PC-9 (cell line): Measurements from ENCODE around the gene LCN6. TPM values are rescaled to one million over a fixed set of nuclear protein-coding genes. Genes with fewer than 3 reads are reported as not detected.

ENCODE experiments used
- BruUV-seq: library from RNA; stranded (reverse); fragments of 400-500 nt; replicated peaks from 2 replicates; lab custom pipeline; 2021; lab: Mats Ljungman, UMichigan
- CTCF ChIA-PET: fragments of 300-600 bp; sonication (Branson Sonifier 250); formaldehyde crosslinking; loops from one replicate; lab custom pipeline; 2022; ENCODE audit warnings: antibody characterized with exemption; lab: Charles Lee
- POLR2A ChIA-PET: fragments of 300-600 bp; sonication (Branson Sonifier 250); formaldehyde crosslinking; loops from one replicate; lab custom pipeline; 2022; ENCODE audit warnings: antibody characterized with exemption; ENCODE audit not compliant: unreplicated experiment; lab: Charles Lee
- DNase-seq, 2 experiments: peaks; one replicate each; pipeline versions ENCODE4 v3.0.0 to v3.0.0-alpha.2; 2015 to 2022; ENCODE audit warnings: mixed read lengths in 1 of 2
- H2AFZ ChIP-seq: fragments of 200-600 bp; sonication (generic); 2 replicates; pipeline ENCODE4 v1.8.1; 2017; ENCODE audit warnings: antibody characterized with exemption
- H3F3A ChIP-seq: fragments of 200-600 bp; sonication (generic); 2 replicates; pipeline ENCODE4 v1.8.1; 2017; ENCODE audit warnings: antibody characterized with exemption, mild to moderate bottlenecking, low read depth; ENCODE audit not compliant: insufficient read depth
- H3K27ac ChIP-seq: fragments of 200-600 bp; sonication (generic); 2 replicates; pipeline ENCODE4 v1.6.1; 2016; ENCODE audit warnings: mixed run types
- H3K27me3 ChIP-seq: fragments of 200-600 bp; sonication (generic); 2 replicates; pipeline ENCODE4 v1.6.1; 2016; ENCODE audit warnings: low read depth, mixed run types; ENCODE audit not compliant: insufficient read depth
- H3K36me3 ChIP-seq: fragments of 200-600 bp; sonication (generic); 2 replicates; pipeline ENCODE4 v1.6.1; 2016; ENCODE audit warnings: low read depth, mixed run types
- H3K4me1 ChIP-seq: fragments of 200-600 bp; sonication (generic); replicated peaks from 2 replicates; pipeline ENCODE4 v1.6.1; 2016; ENCODE audit warnings: mixed run types; ENCODE audit not compliant: insufficient read depth
- H3K4me2 ChIP-seq: fragments of 200-600 bp; sonication (generic); 2 replicates; pipeline ENCODE4 v1.6.1; 2017; ENCODE audit warnings: mixed run types
- H3K4me3 ChIP-seq: fragments of 200-600 bp; sonication (generic); 2 replicates; pipeline ENCODE4 v1.6.1; 2016; ENCODE audit warnings: mixed run types
- H3K79me2 ChIP-seq: fragments of 200-600 bp; sonication (generic); 2 replicates; pipeline ENCODE4 v1.6.1; 2017; ENCODE audit warnings: low read depth, mixed run types
- H3K9me2 ChIP-seq: fragments of 200-600 bp; sonication (generic); 2 replicates; pipeline ENCODE4 v1.8.1; 2017; ENCODE audit warnings: mild to moderate bottlenecking; ENCODE audit not compliant: insufficient read depth
- H3K9me3 ChIP-seq: fragments of 200-600 bp; sonication (generic); 2 replicates; pipeline ENCODE4 v1.8.1; 2016; ENCODE audit warnings: low read depth; ENCODE audit not compliant: insufficient read depth
- H4K20me1 ChIP-seq: fragments of 200-600 bp; sonication (generic); 2 replicates; pipeline ENCODE4 v1.8.1; 2017; ENCODE audit not compliant: insufficient read depth
- EZH2 ChIP-seq: fragments of 200-600 bp; sonication (generic); IDR thresholded peaks from 2 replicates; pipeline ENCODE4 v1.8.0; 2017; ENCODE audit warnings: antibody characterized with exemption, low read depth
- intact Hi-C: fragments of 100-400 bp; cut with micrococcal nuclease; formaldehyde crosslinking; loops from one replicate; pipeline ENCODE4 v1.10.0; 2022; ENCODE audit not compliant: unreplicated experiment
- total RNA-seq: library from RNA; stranded (reverse); gene quantifications from 2 replicates; pipeline ENCODE4 v1.2.3, GENCODE V29; 2021
- TF ChIP-seq, protein P1 (sequence below): fragments of 200-600 bp; sonication (generic); conservative IDR thresholded peaks from 2 replicates; pipeline ENCODE4 v1.6.1; 2017; ENCODE audit warnings: mixed run types, antibody characterized with exemption, mild to moderate bottlenecking, moderate library complexity

The LCN6 gene
- total RNA-seq, 1 experiment from 2014 or later, result not detected

- H3K4me2 ChIP-seq, result no peak overlapping the region
- no peaks in the 10 kb centered on the region for H3K9me3 ChIP-seq
- H3K79me2 ChIP-seq, result peaks cover 10% of the 10 kb centered on the region; the same call in 1 of the 2 replicates
- H3K4me3 ChIP-seq, result no peak overlapping the region
- POLR2A ChIA-PET, result interaction anchor here (0.6 to 0.7 kb wide), 2 partner anchors 18 to 75 kb away, joined by 3 to 6 read pairs; no protein-coding TSS in a partner anchor
- no peak overlapping the region for H3K27ac ChIP-seq
- intact Hi-C loops, result loop anchor here (2.0 kb wide), 1 partner anchor 16 kb away; no protein-coding TSS in a partner anchor
- H3F3A ChIP-seq, result peaks cover 14% of the 10 kb centered on the region
- H2AFZ ChIP-seq, result no peak overlapping the region
- H3K9me2 ChIP-seq, result no peaks in the 10 kb centered on the region
- no peak for DNase-seq
- H3K36me3 ChIP-seq, result no peaks in the 10 kb centered on the region
- H3K27me3 ChIP-seq, result no peaks in the 10 kb centered on the region
- BruUV-seq, result no TSS peak
- peaks cover 10% of the 10 kb centered on the region for H3K4me1 ChIP-seq
- TF ChIP-seq EZH2, result no peak
- TF ChIP-seq, protein P1, sequence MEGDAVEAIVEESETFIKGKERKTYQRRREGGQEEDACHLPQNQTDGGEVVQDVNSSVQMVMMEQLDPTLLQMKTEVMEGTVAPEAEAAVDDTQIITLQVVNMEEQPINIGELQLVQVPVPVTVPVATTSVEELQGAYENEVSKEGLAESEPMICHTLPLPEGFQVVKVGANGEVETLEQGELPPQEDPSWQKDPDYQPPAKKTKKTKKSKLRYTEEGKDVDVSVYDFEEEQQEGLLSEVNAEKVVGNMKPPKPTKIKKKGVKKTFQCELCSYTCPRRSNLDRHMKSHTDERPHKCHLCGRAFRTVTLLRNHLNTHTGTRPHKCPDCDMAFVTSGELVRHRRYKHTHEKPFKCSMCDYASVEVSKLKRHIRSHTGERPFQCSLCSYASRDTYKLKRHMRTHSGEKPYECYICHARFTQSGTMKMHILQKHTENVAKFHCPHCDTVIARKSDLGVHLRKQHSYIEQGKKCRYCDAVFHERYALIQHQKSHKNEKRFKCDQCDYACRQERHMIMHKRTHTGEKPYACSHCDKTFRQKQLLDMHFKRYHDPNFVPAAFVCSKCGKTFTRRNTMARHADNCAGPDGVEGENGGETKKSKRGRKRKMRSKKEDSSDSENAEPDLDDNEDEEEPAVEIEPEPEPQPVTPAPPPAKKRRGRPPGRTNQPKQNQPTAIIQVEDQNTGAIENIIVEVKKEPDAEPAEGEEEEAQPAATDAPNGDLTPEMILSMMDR, result no peak
- CTCF ChIA-PET, result no interaction called here
- H4K20me1 ChIP-seq, result no peaks in the 10 kb centered on the region
Observed at GRCh38 chr9:136710543-136710942, 37.8 kb downstream of the LCN6 start.

DNA sequence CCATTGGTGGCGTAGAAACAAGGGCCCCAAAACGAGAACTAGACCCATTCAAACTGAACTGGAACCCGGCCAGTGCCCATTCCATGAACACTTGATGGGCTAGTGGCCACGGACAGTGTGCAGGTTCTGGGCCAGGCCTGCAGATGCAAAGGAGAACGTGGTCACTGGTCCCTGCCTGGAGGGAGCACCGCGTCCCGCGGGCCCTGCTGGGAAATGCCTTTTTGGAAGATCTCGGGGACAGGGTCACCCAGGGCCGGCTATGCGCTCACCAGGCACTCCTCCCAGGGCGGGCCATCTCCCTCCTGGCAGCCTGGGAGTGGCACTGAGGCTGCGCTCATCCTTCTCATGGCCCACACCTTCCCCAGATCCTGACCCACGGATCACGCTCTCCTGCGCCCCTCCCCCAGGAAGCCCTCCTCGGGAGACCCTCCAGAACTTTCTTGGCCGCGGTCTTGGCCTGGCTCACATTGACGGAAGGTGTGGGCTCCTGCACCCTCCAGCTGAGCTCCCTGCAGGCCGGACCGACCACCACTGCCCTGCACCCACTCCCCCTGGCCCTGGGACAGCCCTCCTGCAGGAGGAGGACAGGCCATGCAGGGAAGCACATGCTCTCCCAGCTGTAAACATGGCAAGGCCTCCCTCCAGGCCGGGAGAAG lies 38.7 kb downstream of the LCN6 start:
- no peak for DNase-seq
- CTCF ChIA-PET, result interaction anchor here (0.6 kb wide), 1 partner anchor 14 kb away, joined by 6 read pairs; no protein-coding TSS in a partner anchor
- Histone ChIP-seq H3K9me2 (no peaks in the 10 kb centered on the region), H3K4me1 (peaks cover 10% of the 10 kb centered on the region), H3K9me3 (no peaks in the 10 kb centered on the region), H3K36me3 (no peaks in the 10 kb centered on the region), H3K27me3 (no peaks in the 10 kb centered on the region), H4K20me1 (no peaks in the 10 kb centered on the region), H2AFZ (no peak overlapping the region), H3K4me3 (no peak overlapping the region), H3K79me2 (peaks cover 10% of the 10 kb centered on the region; the same call in 1 of the 2 replicates), H3K27ac (no peak overlapping the region), H3F3A (peaks cover 18% of the 10 kb centered on the region), H3K4me2 (no peak overlapping the region)
- no peak for TF ChIP-seq EZH2
- TF ChIP-seq, protein P1, result no peak
- POLR2A ChIA-PET, result no interaction called here
- intact Hi-C loops, result loop anchor here (2.0 kb wide), 1 partner anchor 15 kb away; no protein-coding TSS in a partner anchor
- BruUV-seq, result no TSS peak

DNA sequence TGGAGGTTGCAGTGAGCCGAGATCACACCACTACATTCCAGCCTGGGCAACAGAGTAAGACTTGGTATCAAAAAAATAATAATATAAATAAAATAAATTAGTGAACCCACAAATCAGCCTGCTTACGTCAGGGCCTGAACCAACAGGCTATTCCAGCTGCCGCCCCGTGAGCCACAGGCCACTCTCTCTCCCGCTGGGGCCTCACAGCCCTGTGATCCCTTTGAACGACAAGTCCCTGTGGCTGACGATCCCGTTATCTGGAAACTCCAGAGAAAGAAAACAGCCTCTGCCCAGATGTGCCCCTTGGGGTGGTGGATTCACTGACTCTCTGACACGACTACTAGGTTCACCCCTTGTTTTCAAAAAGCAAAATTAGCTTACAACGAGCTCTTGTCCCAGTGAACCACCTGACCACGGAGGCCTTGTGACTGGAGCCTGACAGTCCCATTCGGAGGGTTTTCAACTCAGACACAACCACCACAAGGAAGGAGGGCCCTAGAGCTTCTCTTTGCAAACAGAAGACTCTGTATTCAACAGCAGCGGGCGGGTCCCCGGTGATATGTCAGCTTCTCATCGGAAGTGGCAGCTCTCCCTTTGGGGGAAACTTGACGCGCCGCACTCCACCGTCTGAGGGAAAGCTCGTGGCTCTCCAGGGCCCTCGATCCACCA lies 40.3 kb downstream of the LCN6 start:
- H3K27me3 ChIP-seq, result no peaks in the 10 kb centered on the region
- no peaks in the 10 kb centered on the region for H3K79me2 ChIP-seq
- no peak overlapping the region for H3K4me2 ChIP-seq
- intact Hi-C loops, result no loop called here
- no peaks in the 10 kb centered on the region for H3K9me2 ChIP-seq
- no peak for DNase-seq
- H3F3A ChIP-seq, result peaks cover 18% of the 10 kb centered on the region
- TF ChIP-seq EZH2, result no peak
- TF ChIP-seq, protein P1, result no peak
- H3K27ac ChIP-seq, result no peak overlapping the region
- no peaks in the 10 kb centered on the region for H4K20me1 ChIP-seq
- no peak overlapping the region for H2AFZ ChIP-seq
- H3K9me3 ChIP-seq, result no peaks in the 10 kb centered on the region
- BruUV-seq, result no TSS peak
- H3K4me1 ChIP-seq, result peaks cover under 1% of the 10 kb centered on the region; the same call in 1 of the 2 replicates
- no peak overlapping the region for H3K4me3 ChIP-seq
- H3K36me3 ChIP-seq, result no peaks in the 10 kb centered on the region
- CTCF ChIA-PET, result no interaction called here
- POLR2A ChIA-PET, result no interaction called here
